Stimulated activated CD8-positive, alpha-beta memory T cell treated with anti-CD3 and anti-CD28 coated beads, Interleukin-12 subunit alpha, Interleukin-12 subunit beta, amount 100 ng/mL, for 24 hours (primary cell): ENCODE data around the gene TNNC1.

Experiments used
- DNase-seq: peaks from one replicate; pipeline ENCODE4 v3.0.0-alpha.2; 2020; ENCODE audit errors: extremely low read depth

Gene TNNC1

GRCh38 chr3:52432225-52432624 lies 21.6 kb downstream of the TNNC1 start:
- DNase-seq, result no peak

GRCh38 chr3:52431459-52432223 lies 22.2 kb downstream of the TNNC1 start:
- no peak for DNase-seq

- no peak for DNase-seq
These were observed 23.4 kb downstream of the TNNC1 start for GRCh38 chr3:52430416-52430810.

GRCh38 chr3:52429779-52430415 lies 23.9 kb downstream of the TNNC1 start:
- DNase-seq, result no peak

- DNase-seq, result no peak
These were observed 24.8 kb downstream of the TNNC1 start for GRCh38 chr3:52429031-52429430.

- no peak for DNase-seq
These were observed 25.5 kb downstream of the TNNC1 start for GRCh38 chr3:52428151-52429005.

GRCh38 chr3:52423173-52423572 lies 30.7 kb downstream of the TNNC1 start:
- DNase-seq, result no peak

- DNase-seq, result no peak
These were observed 31.2 kb downstream of the TNNC1 start for GRCh38 chr3:52422669-52423068.

GRCh38 chr3:52420388-52420787 lies 33.5 kb downstream of the TNNC1 start:
- DNase-seq, result no peak

GRCh38 chr3:52415800-52416199 lies 38.0 kb downstream of the TNNC1 start:
- no peak for DNase-seq

GRCh38 chr3:52408466-52408865 lies 45.4 kb downstream of the TNNC1 start:
- DNase-seq, result no peak

- no peak for DNase-seq
These were observed 46.1 kb downstream of the TNNC1 start for GRCh38 chr3:52407779-52408178.

GRCh38 chr3:52406791-52407510 lies 46.9 kb downstream of the TNNC1 start:
- no peak for DNase-seq

GRCh38 chr3:52406231-52406661 lies 47.6 kb downstream of the TNNC1 start:
- no peak for DNase-seq

GRCh38 chr3:52405601-52406110 lies 48.2 kb downstream of the TNNC1 start:
- no peak for DNase-seq

- no peak for DNase-seq
These were observed 48.8 kb downstream of the TNNC1 start for GRCh38 chr3:52405066-52405465.

- DNase-seq, result no peak
These were observed 49.5 kb downstream of the TNNC1 start for GRCh38 chr3:52404391-52404790.

- no peak for DNase-seq
These were observed 49.9 kb downstream of the TNNC1 start for GRCh38 chr3:52403955-52404354.

GRCh38 chr3:52403271-52403841 lies 50.5 kb downstream of the TNNC1 start:
- no peak for DNase-seq

- DNase-seq, result no peak
These were observed 51.1 kb downstream of the TNNC1 start for GRCh38 chr3:52402706-52403270.

- no peak for DNase-seq
These were observed 51.7 kb downstream of the TNNC1 start for GRCh38 chr3:52402101-52402521.
